Mucosa of descending colon (tissue), 3 donors: ENCODE results near the gene OSTN. TPM values are rescaled to one million over a fixed set of nuclear protein-coding genes. Genes with fewer than 3 reads are reported as not detected.

Experiments used
- ATAC-seq: fragments of 200-7000 bp; cut with Tn5 transposase; one replicate; pipeline ENCODE4 v1.9.1; 2020; ENCODE audit warnings: mild to moderate bottlenecking, moderate library complexity
- DNase-seq, 3 donors: peaks; one replicate each; pipeline ENCODE4 v3.0.0-alpha.2; 2020
- H3K36me3 ChIP-seq: fragments of 200-600 bp; one replicate; pipeline ENCODE4 v1.8.0; 2021; ENCODE audit warnings: low read depth, mild to moderate bottlenecking
- H3K4me1 ChIP-seq: fragments of 200-600 bp; one replicate; pipeline ENCODE4 v1.8.0; 2021; ENCODE audit warnings: low read depth, mild to moderate bottlenecking
- H3K4me3 ChIP-seq: fragments of 200-600 bp; one replicate; pipeline ENCODE4 v1.8.0; 2021; ENCODE audit warnings: mild to moderate bottlenecking
- H3K9me3 ChIP-seq: fragments of 200-600 bp; one replicate; pipeline ENCODE4 v1.8.0; 2021; ENCODE audit warnings: mild to moderate bottlenecking
- CTCF ChIP-seq: fragments of 200-600 bp; IDR thresholded peaks from one replicate; pipeline ENCODE4 v1.8.0; 2022; ENCODE audit warnings: antibody characterized with exemption, mild to moderate bottlenecking
- intact Hi-C, 2 donors: fragments of 100-400 bp; cut with DNase I in 1 of 2; cut with micrococcal nuclease in 1 of 2; formaldehyde crosslinking; loops; one replicate each; pipeline versions ENCODE4 v1.11.0 to v1.11.1; 2022; cut with DNase I, micrococcal nuclease
- total RNA-seq, 3 donors: library from RNA; stranded (reverse); fragmentation: NEBNext Ultra II Directional in 2 of 3; extraction: Animal tissue kit (Norgen Biotek cat#: 25700) in 2 of 3; gene quantifications; one replicate each; pipeline versions ENCODE4 v1.2.1 to v1.2.4, GENCODE V29; 2021 to 2023
- donor health status: DM: no; HTN: no; CAD: no; lungs with moderate emphysema.
- donor health status: DM: no; HTN: no; CAD: no.
- donor health status: DM: no; HTN: yes; CAD: no.

Gene OSTN
- total RNA-seq, 3 donors from 2014 or later: not detected

- no peaks in the 10 kb centered on the region for H3K4me1 ChIP-seq
- no peak overlapping the region for H3K4me3 ChIP-seq
- intact Hi-C loops: no loop called here
- ATAC-seq: no peak
- no peak for DNase-seq
- H3K9me3 ChIP-seq: no peaks in the 10 kb centered on the region
- TF ChIP-seq CTCF: no peak
- no peaks in the 10 kb centered on the region for H3K36me3 ChIP-seq
Observed at GRCh38 chr3:191192941-191193340, 6.1 kb upstream of the OSTN start.

GRCh38 chr3:191197761-191198306 lies 1.2 kb upstream of the OSTN start:
- no peaks in the 10 kb centered on the region for H3K4me1 ChIP-seq
- intact Hi-C loops: no loop called here
- no peaks in the 10 kb centered on the region for H3K9me3 ChIP-seq
- H3K4me3 ChIP-seq: no peak overlapping the region
- no peak for TF ChIP-seq CTCF
- no peak for DNase-seq
- ATAC-seq: no peak
- no peaks in the 10 kb centered on the region for H3K36me3 ChIP-seq

- ATAC-seq (no peak), DNase-seq (no peak)
- TF ChIP-seq CTCF: no peak
- Histone ChIP-seq H3K36me3 (no peaks in the 10 kb centered on the region), H3K4me1 (no peaks in the 10 kb centered on the region), H3K4me3 (no peak overlapping the region), H3K9me3 (no peaks in the 10 kb centered on the region)
- intact Hi-C loops: no loop called here
Observed at GRCh38 chr3:191198480-191198879, 561 bp upstream of the OSTN start.

GRCh38 chr3:191210032-191210431 lies 11.0 kb downstream of the OSTN start:
- ATAC-seq: no peak
- Histone ChIP-seq H3K4me3 (no peak overlapping the region), H3K4me1 (no peaks in the 10 kb centered on the region), H3K9me3 (no peaks in the 10 kb centered on the region), H3K36me3 (no peaks in the 10 kb centered on the region)
- no peak for DNase-seq
- intact Hi-C loops: no loop called here
- TF ChIP-seq CTCF: no peak

GRCh38 chr3:191216510-191216909 lies 17.5 kb downstream of the OSTN start:
- no peak for TF ChIP-seq CTCF
- DNase-seq: no peak
- intact Hi-C loops: no loop called here
- no peak for ATAC-seq
- no peaks in the 10 kb centered on the region for H3K9me3 ChIP-seq
- H3K4me1 ChIP-seq: no peaks in the 10 kb centered on the region
- no peaks in the 10 kb centered on the region for H3K36me3 ChIP-seq
- no peak overlapping the region for H3K4me3 ChIP-seq

- intact Hi-C loops: no loop called here
- ATAC-seq (no peak), DNase-seq (no peak)
- H3K36me3 ChIP-seq: no peaks in the 10 kb centered on the region
- no peaks in the 10 kb centered on the region for H3K9me3 ChIP-seq
- TF ChIP-seq CTCF: no peak
- no peak overlapping the region for H3K4me3 ChIP-seq
- no peaks in the 10 kb centered on the region for H3K4me1 ChIP-seq
Observed at GRCh38 chr3:191217301-191217700, 18.3 kb downstream of the OSTN start.
